HG02840 (cell line): ENCODE measurements around the gene ZNF24.

Experiments used
- ATAC-seq: cut with Tn5 transposase; IDR thresholded peaks from one replicate; pipeline ENCODE4 v1.9.1; 2021; ENCODE audit warnings: mild to moderate bottlenecking, moderate library complexity, moderate number of reproducible peaks; ENCODE audit not compliant: unreplicated experiment, low FRiP score

Gene ZNF24

GRCh38 chr18:35343936-35344735, at the start of gene ZNF24:
TSS of gene ZNF24 (minus strand) at chr18:35344420. CDS start at chr18:35340650, 3,770 bp downstream.
- peak; percentile 96 for ATAC-seq

DNA sequence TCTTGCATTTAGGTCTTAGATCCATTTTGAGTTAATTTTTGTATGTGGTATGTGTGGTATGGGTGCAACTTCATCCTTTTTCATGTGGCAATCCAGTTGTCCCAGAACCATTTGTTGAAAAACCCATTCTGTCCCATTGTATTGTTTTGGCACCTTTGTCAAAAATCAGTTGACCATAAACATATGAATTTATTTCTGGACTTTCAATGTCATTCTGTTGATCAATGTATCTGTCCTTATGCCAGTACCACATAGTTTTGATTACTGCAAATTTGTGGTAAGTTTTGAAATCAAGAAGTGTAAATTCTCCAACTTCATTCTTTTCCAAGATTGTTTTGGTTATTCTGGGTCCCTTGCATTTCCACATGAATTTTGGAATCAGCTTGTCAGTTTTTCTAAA, 49.5 kb upstream of the ZNF24 start:
- no peak for ATAC-seq

- ATAC-seq = no peak
Observed at GRCh38 chr18:35392375-35392774, 48.2 kb upstream of the ZNF24 start.

GRCh38 chr18:35390951-35391700, 46.9 kb upstream of the ZNF24 start:
- ATAC-seq = no peak

DNA sequence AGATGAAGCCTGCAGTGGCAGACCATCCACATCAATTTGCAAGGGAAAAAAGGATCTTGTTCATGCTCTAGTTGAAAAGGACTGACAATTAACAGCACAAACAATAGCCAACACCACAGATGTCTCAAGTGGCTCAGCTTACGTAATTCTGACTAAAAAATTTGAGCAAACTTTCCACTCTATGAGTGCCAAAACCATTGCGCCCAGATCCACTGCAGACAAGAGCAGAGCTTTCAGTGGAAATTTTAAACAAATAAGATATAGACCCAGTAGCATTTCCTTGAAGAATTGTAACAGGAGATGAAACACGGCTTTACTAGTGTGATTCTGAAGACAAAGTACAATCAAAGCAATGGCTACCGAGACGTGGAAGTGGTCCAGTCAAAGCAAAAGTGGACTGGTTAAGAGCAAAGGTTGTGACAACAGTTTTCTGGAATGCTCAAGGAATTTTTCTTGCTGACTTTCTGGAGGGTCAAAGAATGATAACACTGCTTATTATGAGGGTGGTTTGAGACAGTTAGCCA, 44.9 kb upstream of the ZNF24 start:
- no peak for ATAC-seq

DNA sequence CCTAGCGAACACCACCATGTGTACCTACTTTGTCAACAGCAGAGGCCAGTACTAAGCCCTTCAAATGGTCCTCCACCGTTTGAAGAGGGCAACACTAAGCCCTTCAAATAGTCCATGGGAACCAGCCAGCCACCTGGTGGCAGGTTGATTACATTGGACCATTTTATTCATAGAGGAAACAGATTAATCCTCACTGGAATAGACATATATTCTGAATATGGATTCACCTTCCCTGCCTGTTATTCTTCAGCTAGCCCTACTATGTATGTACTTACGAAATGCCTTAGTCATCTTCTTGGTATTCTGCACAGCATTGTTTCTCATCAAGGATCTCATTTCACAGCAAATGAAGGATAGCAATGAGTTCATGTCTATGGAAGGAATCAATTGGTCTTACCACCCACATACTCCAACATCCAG, 42.9 kb upstream of the ZNF24 start:
- ATAC-seq = no peak

GRCh38 chr18:35386600-35387100, 42.4 kb upstream of the ZNF24 start:
- no peak for ATAC-seq

DNA sequence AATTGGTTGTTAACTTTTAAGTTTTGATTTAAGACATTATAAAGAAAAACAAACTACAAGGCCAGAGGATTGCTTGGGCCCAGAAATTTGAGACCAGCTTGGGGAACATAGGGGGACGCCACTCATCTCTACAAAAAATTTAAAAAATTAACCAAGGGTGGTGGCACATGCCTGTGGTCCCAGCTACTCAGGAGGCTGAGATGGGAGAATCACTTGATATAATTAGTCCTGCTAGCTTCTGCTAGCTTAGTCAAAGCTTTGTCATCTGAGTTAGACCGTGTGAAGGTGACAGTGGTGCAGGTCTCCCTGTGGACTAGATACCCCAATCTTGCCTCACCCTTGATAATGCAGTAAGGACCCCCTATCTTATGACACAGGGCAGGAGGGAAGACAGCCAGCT, 38.9 kb upstream of the ZNF24 start:
- no peak for ATAC-seq

DNA sequence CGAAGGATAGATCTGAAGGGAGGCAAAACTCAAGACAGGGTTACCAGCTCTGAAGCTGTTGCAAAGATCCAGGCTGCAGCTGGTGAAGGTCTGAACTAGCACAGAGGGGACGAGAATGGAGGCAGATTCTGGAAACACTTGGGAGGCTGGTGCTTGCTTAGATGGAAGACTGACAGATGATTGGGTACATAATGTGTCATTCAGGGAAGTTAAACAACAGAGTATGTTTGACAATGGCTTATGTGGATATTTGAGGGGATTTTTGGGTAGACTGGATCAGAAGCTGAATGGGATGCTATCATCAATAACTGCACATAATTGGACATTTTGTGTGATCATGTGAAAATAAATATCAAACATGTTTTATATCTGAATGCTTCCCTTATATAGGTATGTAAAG, 35.2 kb upstream of the ZNF24 start:
- no peak for ATAC-seq

DNA sequence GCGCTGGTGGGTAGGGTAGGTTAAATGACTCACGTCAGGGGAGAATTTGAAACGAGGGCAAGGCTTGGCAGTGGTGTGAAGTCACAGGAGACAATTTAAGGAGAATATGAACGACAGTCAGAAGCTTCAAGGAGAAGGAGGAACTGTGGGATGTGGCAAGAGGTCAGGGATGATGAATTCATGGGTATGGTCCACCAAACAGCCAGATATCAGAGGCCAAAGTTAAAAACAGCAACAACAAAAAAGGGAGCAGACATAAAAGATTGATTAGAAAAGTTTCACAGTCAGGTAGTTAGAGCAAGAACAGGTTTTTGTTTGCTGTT, 34.3 kb upstream of the ZNF24 start:
- ATAC-seq = no peak

GRCh38 chr18:35377875-35378573, 33.8 kb upstream of the ZNF24 start:
- ATAC-seq = no peak

GRCh38 chr18:35376742-35377695, 32.8 kb upstream of the ZNF24 start, which contains the start of gene ZNF396:
TSS of gene ZNF396 (minus strand) at chr18:35377337. CDS start at chr18:35374292, 3,045 bp downstream.
- ATAC-seq = peak; percentile 77

GRCh38 chr18:35376393-35376741, 32.1 kb upstream of the ZNF24 start:
- peak; percentile 36 for ATAC-seq

DNA sequence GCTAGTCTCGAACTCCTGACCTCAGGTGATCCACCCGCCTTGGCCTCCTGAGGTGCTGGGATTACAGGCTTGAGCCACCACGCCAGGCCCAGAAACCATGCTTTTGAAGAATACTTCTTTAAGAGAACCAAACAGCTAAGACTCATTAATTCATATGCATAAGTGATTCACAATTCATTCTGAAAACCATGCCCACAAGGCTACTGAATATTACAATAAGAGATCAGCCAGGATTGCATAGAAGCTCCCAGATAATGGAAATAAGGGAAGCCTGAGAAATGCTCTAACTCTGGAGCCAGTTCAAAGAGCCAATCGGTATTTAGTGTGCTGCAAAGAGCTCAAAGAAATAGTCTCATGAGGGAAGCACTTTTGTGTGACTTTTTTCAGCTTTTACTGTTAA, 30.5 kb upstream of the ZNF24 start:
- no peak for ATAC-seq

GRCh38 chr18:35371412-35372195, 27.4 kb upstream of the ZNF24 start:
- ATAC-seq = no peak

DNA sequence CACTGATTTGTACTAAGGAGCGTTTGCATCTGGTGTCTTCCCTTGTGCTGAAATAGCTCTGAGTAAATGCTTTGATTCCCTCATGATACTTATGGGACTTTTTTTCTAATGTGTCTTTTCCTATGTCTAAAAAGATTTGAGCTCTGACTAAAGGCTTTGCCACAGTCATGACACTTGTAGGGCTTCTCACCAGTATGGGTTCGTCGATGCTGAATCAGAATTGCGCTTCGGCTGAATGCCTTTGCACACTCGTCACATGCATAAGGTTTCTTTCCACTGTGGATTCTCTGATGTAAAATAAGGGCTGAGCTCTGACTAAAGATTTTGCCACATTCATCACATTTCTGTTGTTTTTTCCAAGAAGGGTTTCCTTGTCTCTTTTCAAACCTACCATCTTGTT, 24.9 kb upstream of the ZNF24 start:
- no peak for ATAC-seq

DNA sequence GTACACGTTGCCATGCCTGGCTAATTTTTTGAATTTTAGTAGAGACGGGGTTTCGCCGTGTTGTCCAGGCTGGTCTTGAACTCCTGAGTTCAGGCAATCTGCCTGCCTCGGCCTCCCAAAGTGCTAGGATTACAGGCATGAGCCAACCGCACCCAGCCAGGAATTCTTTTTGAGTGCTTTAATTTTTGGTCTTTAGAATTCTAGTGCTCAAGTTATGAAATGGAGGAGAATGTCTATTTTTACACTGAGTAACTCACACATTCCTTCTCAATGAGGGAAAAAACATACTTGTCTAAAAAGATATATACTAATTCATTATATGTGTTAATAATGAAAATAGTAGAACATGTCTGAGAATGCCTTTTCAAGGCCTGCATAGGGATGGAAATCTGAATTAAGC, 24.4 kb upstream of the ZNF24 start:
- no peak for ATAC-seq

DNA sequence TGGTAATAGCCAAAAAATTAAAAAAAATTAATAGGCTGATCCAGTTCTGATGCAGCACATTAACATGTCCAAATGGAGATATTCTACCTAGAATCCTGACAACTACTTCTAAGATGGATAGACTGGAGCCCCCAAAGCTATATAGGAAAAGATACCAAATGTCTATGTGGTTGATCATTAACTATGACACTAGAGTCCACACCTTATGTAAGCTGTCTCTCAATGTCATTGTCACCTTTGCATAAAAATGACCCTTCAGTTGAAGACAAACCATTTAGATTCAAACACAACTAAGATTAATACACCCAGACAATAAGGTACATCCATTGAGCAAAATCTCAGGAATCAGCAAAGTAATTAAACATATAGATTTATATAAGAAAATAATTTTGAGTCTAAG, 18.3 kb upstream of the ZNF24 start:
- ATAC-seq = no peak
